HepG2 (cell line): ENCODE results near the gene ECHDC1. TPM values are rescaled to one million over a fixed set of nuclear protein-coding genes. Genes with fewer than 3 reads are reported as not detected.
A peak's percentile ranks its signal among the peaks of the same experiment; 100 is the strongest.

ENCODE experiments used
- ATRX ChIP-seq: sonication (generic); formaldehyde crosslinking; IDR thresholded peaks from 2 replicates; pipeline ENCODE4 v1.4.0; 2020; ENCODE audit warnings: missing genetic modification reagents, borderline replicate concordance
- BRD4 ChIP-seq: sonication (generic); formaldehyde crosslinking; IDR thresholded peaks from 2 replicates; pipeline ENCODE4 v1.4.0; 2020; ENCODE audit warnings: missing genetic modification reagents
- ELF3 ChIP-seq: IDR thresholded peaks from 2 replicates; pipeline ENCODE4 v1.6.1; 2016; ENCODE audit warnings: missing genetic modification reagents, missing compliant biosample characterization
- ERF ChIP-seq: IDR thresholded peaks from 2 replicates; pipeline ENCODE4 v1.6.1; 2018; ENCODE audit warnings: missing biosample characterization, missing genetic modification reagents
- GRHL1 ChIP-seq: sonication (generic); formaldehyde crosslinking; conservative IDR thresholded peaks from 2 replicates; pipeline ENCODE4 v1.8.0; 2022; ENCODE audit warnings: missing genetic modification reagents
- GTF3A ChIP-seq: sonication (generic); formaldehyde crosslinking; conservative IDR thresholded peaks from 2 replicates; pipeline ENCODE4 v1.4.0; 2020; ENCODE audit warnings: mild to moderate bottlenecking, missing genetic modification reagents
- HINFP ChIP-seq: sonication (generic); formaldehyde crosslinking; IDR thresholded peaks from 2 replicates; pipeline ENCODE4 v1.4.0; 2020; ENCODE audit warnings: low read depth, mild to moderate bottlenecking, missing genetic modification reagents
- ISX ChIP-seq: sonication (generic); formaldehyde crosslinking; conservative IDR thresholded peaks from 2 replicates; pipeline ENCODE4 v1.5.0; 2020; ENCODE audit warnings: missing genetic modification reagents
- KAT8 ChIP-seq: IDR thresholded peaks from 2 replicates; pipeline ENCODE4 v1.6.1; 2016; ENCODE audit warnings: missing genetic modification reagents, missing compliant biosample characterization
- LBX2 ChIP-seq: sonication (generic); formaldehyde crosslinking; IDR thresholded peaks from 2 replicates; pipeline ENCODE4 v1.5.0; 2020; ENCODE audit warnings: missing genetic modification reagents, mild to moderate bottlenecking, borderline replicate concordance
- ZBTB42 ChIP-seq: sonication (generic); formaldehyde crosslinking; IDR thresholded peaks from 2 replicates; pipeline ENCODE4 v1.5.0; 2020; ENCODE audit warnings: mild to moderate bottlenecking, missing genetic modification reagents
- ZNF329 ChIP-seq: sonication (generic); formaldehyde crosslinking; IDR thresholded peaks from 2 replicates; pipeline ENCODE4 v1.9.0; 2021; ENCODE audit warnings: low read depth, mild to moderate bottlenecking, missing genetic modification reagents
- ZNF362 ChIP-seq: sonication (generic); formaldehyde crosslinking; IDR thresholded peaks from 2 replicates; pipeline ENCODE4 v1.4.0; 2020; ENCODE audit warnings: missing genetic modification reagents, mild to moderate bottlenecking, borderline replicate concordance
- ZNF776 ChIP-seq: sonication (generic); formaldehyde crosslinking; IDR thresholded peaks from 2 replicates; pipeline ENCODE4 v1.4.0; 2020; ENCODE audit warnings: mild to moderate bottlenecking, missing genetic modification reagents
- ZNF792 ChIP-seq: IDR thresholded peaks from 2 replicates; pipeline ENCODE4 v1.6.1; 2016
- polyA plus RNA-seq, 8 experiments: library from polyadenylated mRNA; depleted of rRNA in 3 of 8; stranded (reverse) in 7 of 8; unstranded in 1 of 8; fragments of >200 nt; fragmentation: Illumina TruSeq in 4 of 8; extraction: Trizol in 4 of 8; gene quantifications; 2 replicates each; pipeline versions ENCODE4 v1.2.1 to v1.2.3, GENCODE V29; 2011 to 2016; ENCODE audit warnings: low read depth in 4 of 8, missing spikeins in 1 of 8, mixed read lengths in 1 of 8; ENCODE audit not compliant: insufficient read depth in 1 of 8
- total RNA-seq, 5 experiments: library from RNA; depleted of rRNA; stranded (reverse); fragments of >200 nt; fragmentation: Illumina TruSeq; extraction: Trizol; gene quantifications; 2 replicates each; pipeline ENCODE4 v1.2.3, GENCODE V29; 2016; ENCODE audit warnings: low read depth in 1 of 5
- TF ChIP-seq, protein P1 (sequence below): sonication (generic); formaldehyde crosslinking; IDR thresholded peaks from 2 replicates; pipeline ENCODE4 v1.5.0; 2020; ENCODE audit warnings: missing genetic modification reagents
- TF ChIP-seq, protein P2 (sequence below): sonication (generic); formaldehyde crosslinking; IDR thresholded peaks from 2 replicates; pipeline ENCODE4 v1.5.0; 2020; ENCODE audit warnings: mild to moderate bottlenecking, missing genetic modification reagents
- TF ChIP-seq, protein P3 (sequence below): sonication (generic); formaldehyde crosslinking; IDR thresholded peaks from 2 replicates; pipeline ENCODE4 v1.5.0; 2020; ENCODE audit warnings: missing genetic modification reagents

The ECHDC1 gene
- total and polyA plus RNA-seq, 2 of the 13 experiments (the other 11 are each of a cell fraction or from before 2014, with no cell fraction given): 32.8 to 98.1 TPM

- TF ChIP-seq, protein P1, sequence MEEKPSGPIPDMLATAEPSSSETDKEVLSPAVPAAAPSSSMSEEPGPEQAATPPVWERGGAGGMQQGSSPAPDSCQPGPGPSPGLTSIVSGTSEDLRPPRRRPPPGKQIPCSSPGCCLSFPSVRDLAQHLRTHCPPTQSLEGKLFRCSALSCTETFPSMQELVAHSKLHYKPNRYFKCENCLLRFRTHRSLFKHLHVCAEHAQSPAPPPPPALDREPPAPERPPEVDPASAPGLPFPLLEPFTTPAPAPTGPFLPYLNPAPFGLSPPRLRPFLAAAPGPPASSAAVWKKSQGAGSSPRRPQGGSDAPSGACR (CRISPR knock-in tag): no peak
- TF ChIP-seq ZBTB42 (CRISPR knock-in tag) (no peak), ZNF792 (CRISPR knock-in tag) (no peak), ZNF776 (CRISPR knock-in tag) (no peak), ELF3 (peak; percentile 81; the same call in 1 of the 2 replicates), GRHL1 (CRISPR knock-in tag) (no peak), GTF3A (CRISPR knock-in tag) (no peak), LBX2 (CRISPR knock-in tag) (no peak), ZNF329 (CRISPR knock-in tag) (no peak), ISX (CRISPR knock-in tag) (no peak), BRD4 (CRISPR knock-in tag) (no peak), KAT8 (CRISPR knock-in tag) (no peak; the same call in none of the 2 replicates), ERF (no peak), HINFP (CRISPR knock-in tag) (peak; percentile 66; the same call in 1 of the 2 replicates), ATRX (no peak), ZNF362 (CRISPR knock-in tag) (0 out of 2 replicates have a peak, but pooled peaks have one; percentile 8)
- TF ChIP-seq, protein P2, sequence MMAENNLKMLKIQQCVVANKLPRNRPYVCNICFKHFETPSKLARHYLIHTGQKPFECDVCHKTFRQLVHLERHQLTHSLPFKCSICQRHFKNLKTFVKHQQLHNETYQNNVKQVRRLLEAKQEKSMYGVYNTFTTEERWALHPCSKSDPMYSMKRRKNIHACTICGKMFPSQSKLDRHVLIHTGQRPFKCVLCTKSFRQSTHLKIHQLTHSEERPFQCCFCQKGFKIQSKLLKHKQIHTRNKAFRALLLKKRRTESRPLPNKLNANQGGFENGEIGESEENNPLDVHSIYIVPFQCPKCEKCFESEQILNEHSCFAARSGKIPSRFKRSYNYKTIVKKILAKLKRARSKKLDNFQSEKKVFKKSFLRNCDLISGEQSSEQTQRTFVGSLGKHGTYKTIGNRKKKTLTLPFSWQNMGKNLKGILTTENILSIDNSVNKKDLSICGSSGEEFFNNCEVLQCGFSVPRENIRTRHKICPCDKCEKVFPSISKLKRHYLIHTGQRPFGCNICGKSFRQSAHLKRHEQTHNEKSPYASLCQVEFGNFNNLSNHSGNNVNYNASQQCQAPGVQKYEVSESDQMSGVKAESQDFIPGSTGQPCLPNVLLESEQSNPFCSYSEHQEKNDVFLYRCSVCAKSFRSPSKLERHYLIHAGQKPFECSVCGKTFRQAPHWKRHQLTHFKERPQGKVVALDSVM: no peak
- TF ChIP-seq, protein P3, sequence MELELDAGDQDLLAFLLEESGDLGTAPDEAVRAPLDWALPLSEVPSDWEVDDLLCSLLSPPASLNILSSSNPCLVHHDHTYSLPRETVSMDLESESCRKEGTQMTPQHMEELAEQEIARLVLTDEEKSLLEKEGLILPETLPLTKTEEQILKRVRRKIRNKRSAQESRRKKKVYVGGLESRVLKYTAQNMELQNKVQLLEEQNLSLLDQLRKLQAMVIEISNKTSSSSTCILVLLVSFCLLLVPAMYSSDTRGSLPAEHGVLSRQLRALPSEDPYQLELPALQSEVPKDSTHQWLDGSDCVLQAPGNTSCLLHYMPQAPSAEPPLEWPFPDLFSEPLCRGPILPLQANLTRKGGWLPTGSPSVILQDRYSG (CRISPR knock-in tag): peak; percentile 58; the same call in 1 of the 2 replicates
These were observed 77.1 kb downstream of the ECHDC1 start, which contains the start of gene RNF146 (continued) for GRCh38 chr6:127266178-127266891.
